Activated T-helper 2 cell treated with anti-CD3 and anti-CD28 coated beads, Interferon-gamma antibody, Interleukin-2, Interleukin-4, amounts not matched to agents 10 μg/mL and 5 μg/mL and 100 μg/mL, durations not matched to agents 14 hours and 24 hours and 36 hours (primary cell): Measurements from ENCODE around the gene DCC. TPM values are rescaled to one million over a fixed set of nuclear protein-coding genes. Genes with fewer than 3 reads are reported as not detected.

Experiments used
- DNase-seq: peaks from one replicate; pipeline ENCODE4 v3.0.0; 2021; ENCODE audit warnings: low spot score
- H3K27ac Mint-ChIP-seq: one replicate; pipeline ENCODE4 v1.8.0; 2021; ENCODE audit warnings: mixed read lengths
- H3K27me3 Mint-ChIP-seq: one replicate; pipeline ENCODE4 v1.8.0; 2021; ENCODE audit warnings: low read depth, mixed read lengths
- H3K36me3 Mint-ChIP-seq: one replicate; pipeline ENCODE4 v1.8.0; 2021; ENCODE audit warnings: low read depth, mixed read lengths
- H3K4me1 Mint-ChIP-seq: one replicate; pipeline ENCODE4 v1.8.0; 2021; ENCODE audit warnings: low read depth, mixed read lengths
- H3K4me3 Mint-ChIP-seq: one replicate; pipeline ENCODE4 v1.8.0; 2021; ENCODE audit warnings: low read depth, mild to moderate bottlenecking, moderate library complexity, mixed read lengths
- H3K9me3 Mint-ChIP-seq: one replicate; pipeline ENCODE4 v1.8.0; 2021; ENCODE audit warnings: mixed read lengths
- intact Hi-C: fragments of 100-400 bp; cut with micrococcal nuclease; formaldehyde crosslinking; loops from one replicate; pipeline ENCODE4 v1.15.1; 2023
- total RNA-seq: library from RNA; stranded (reverse); gene quantifications from 2 replicates; pipeline ENCODE4 v1.2.3, GENCODE V29; 2022

The DCC gene
- total RNA-seq, 1 donor from 2014 or later = not detected

DNA sequence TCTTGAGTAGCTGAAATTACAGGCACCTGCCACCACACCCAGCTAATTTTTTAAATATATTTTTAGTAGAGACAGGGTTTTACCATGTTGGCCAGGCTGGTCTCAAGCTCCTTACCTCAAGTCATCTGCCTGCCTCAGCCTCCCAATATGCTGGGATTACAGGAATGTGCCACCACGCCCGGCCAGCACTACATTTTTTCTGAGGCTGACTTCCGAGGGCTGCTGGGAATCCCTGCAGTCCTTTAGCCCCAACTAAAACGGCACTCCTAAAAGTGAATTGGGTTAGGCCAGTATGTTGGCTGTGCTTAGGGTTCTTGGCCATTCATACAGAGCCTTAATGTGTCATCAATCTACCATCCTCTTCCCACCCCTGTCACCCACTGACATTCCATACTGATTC lies 375.4 kb downstream of the DCC start:
- DNase-seq = no peak
- Mint-ChIP-seq H3K27ac (no peak overlapping the region), H3K4me3 (no peak overlapping the region), H3K36me3 (no peaks in the 10 kb centered on the region), H3K27me3 (no peaks in the 10 kb centered on the region), H3K9me3 (peaks cover 8% of the 10 kb centered on the region), H3K4me1 (no peaks in the 10 kb centered on the region)
- intact Hi-C loops = no loop called here

DNA sequence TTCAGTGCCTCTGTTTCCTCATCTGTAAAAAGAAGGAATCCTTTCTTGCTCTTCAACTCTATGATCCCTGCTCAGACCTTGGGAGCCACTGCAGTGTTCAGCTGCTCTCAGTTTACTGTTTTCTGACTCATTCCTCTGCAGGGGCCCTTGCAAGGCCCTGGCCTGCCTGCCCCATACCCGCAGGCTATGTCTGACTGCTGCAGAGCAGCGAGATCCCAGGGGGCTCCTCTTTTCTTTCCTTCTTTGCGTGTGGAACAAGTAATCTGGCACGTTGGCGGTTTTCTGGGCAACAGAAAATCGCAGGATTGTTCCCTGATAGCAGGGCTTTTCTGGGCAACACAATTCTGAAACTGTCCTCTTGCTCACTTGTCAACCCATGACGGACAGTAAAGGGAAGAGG lies 376.0 kb downstream of the DCC start:
- intact Hi-C loops = no loop called here
- no peak overlapping the region for H3K4me3 Mint-ChIP-seq

DNA sequence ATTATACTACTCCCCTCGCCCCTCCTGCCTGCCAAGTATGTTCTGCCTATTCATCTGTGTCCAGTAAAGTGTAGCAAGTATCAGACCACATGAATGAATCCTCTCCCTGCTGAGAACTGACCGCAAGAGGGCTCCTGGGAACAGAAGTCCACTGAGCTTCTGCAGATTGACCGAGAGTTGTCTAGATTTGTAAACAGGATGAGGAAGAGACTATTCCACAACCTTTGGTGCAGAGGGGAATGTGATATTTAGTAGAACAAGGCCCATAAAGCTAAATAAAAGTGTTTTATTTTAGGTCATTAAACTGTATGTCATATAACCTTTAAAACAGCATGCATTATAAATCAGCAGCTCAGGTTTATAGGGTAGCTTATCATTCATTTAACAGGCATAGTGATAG lies 377.0 kb downstream of the DCC start:
- H3K27ac Mint-ChIP-seq = no peak overlapping the region
- intact Hi-C loops = no loop called here
- no peaks in the 10 kb centered on the region for H3K27me3 Mint-ChIP-seq
- H3K9me3 Mint-ChIP-seq = peaks cover 8% of the 10 kb centered on the region
- no peak overlapping the region for H3K4me3 Mint-ChIP-seq
- H3K4me1 Mint-ChIP-seq = no peaks in the 10 kb centered on the region
- no peak for DNase-seq
- H3K36me3 Mint-ChIP-seq = no peaks in the 10 kb centered on the region

More for the DNA sequence above, 376.0 kb downstream of the DCC start:
- no peak overlapping the region for H3K27ac Mint-ChIP-seq
- DNase-seq = no peak
- no peaks in the 10 kb centered on the region for H3K4me1 Mint-ChIP-seq
- H3K27me3 Mint-ChIP-seq = no peaks in the 10 kb centered on the region
- H3K36me3 Mint-ChIP-seq = no peaks in the 10 kb centered on the region
- peaks cover 8% of the 10 kb centered on the region for H3K9me3 Mint-ChIP-seq

DNA sequence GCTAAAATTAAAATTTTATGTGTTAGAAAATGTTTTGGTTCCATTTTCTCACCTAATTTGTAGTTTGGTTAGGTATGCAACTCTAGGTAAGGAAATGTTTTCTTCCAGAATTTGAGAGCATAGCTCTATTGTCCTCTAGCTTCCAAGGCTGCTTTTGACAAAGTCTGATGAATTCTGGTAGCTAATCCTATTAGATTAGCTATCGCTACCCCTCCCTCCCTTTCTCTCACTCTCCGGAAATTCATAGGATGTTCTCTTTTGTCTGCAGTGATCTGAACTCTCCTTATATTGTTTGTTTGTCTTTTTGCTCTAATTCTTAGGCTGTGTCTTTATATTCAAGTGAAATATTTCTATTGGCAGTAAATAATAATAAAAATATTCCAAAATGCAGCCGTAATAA lies 382.9 kb downstream of the DCC start:
- Mint-ChIP-seq H3K36me3 (no peaks in the 10 kb centered on the region), H3K4me3 (no peak overlapping the region), H3K4me1 (no peaks in the 10 kb centered on the region), H3K27me3 (no peaks in the 10 kb centered on the region), H3K9me3 (peaks cover 12% of the 10 kb centered on the region), H3K27ac (no peak overlapping the region)
- no peak for DNase-seq
- intact Hi-C loops = no loop called here

DNA sequence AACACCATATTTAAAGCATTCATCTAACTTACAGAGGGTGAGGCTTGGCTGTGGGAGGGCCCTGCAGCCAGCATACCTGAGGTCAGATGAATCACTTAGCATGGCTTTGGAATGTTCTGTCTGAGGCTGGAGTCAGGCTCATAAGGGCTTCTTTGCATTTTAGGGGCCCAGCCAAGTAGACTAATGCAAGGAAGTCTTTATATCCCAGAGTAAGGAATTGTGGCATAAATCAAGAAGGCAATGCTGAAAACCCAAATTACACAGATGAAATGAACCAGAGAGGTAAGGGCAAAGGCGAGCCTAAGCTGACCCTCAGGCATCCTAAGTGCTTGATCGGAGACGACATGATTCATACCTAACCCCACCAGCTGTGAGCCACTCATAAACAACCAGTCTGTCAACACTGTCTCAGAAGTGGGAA lies 383.6 kb downstream of the DCC start:
- Mint-ChIP-seq H3K9me3 (peaks cover 12% of the 10 kb centered on the region), H3K4me3 (no peak overlapping the region), H3K4me1 (no peaks in the 10 kb centered on the region), H3K36me3 (no peaks in the 10 kb centered on the region), H3K27ac (no peak overlapping the region), H3K27me3 (no peaks in the 10 kb centered on the region)
- intact Hi-C loops = no loop called here
- DNase-seq = no peak

DNA sequence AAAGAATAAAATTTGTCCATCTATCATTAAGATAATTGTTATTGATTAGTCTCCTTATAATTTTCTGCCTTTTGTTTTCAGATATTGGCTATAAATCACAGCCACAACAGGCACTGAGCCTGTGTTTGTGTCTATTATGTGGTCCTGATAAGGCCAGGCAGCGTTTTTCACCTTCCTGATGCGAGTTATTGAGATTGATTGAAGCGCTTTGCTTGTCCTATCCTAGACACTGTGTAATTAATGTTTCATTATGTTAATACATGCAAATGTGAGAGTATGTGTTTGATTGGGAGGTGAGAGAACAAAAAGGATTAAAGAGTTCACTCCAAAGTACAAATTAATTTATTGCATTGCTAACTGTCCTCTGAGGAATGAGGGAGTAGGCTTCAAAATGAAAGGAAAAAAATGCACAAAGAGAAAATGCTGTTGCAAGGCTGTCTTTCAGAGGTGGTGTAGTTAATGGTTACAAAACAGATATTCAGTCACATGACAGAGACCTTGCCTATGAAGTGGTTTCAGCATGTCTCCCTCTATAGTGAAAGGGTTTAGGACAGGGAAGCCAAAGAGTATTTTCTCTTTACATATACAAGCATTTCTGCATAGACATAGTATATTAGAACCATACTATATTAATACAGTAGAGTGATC lies 391.1 kb downstream of the DCC start:
- H3K9me3 Mint-ChIP-seq = peaks cover 8% of the 10 kb centered on the region
- H3K4me3 Mint-ChIP-seq = no peak overlapping the region
- H3K4me1 Mint-ChIP-seq = no peaks in the 10 kb centered on the region
- no peak for DNase-seq
- intact Hi-C loops = no loop called here
- no peaks in the 10 kb centered on the region for H3K36me3 Mint-ChIP-seq
- H3K27me3 Mint-ChIP-seq = no peaks in the 10 kb centered on the region
- no peak overlapping the region for H3K27ac Mint-ChIP-seq

DNA sequence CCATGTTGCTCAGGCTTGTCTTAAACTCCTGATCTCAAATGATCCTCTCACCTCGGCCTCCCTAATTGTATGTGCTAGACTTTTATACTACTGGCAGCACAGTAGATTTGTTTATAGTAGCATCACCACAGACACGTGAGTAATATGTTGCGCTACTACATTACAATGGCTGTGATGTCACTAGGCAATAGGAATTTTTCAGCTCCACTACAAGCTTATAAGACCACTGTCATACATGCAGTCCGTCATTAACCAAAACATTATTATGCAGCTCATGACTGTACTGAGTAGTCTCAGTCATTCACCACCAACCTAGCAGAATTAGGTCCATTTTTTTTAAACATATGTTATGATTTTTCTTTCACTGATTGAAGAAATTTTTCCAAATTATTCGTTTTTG lies 398.9 kb downstream of the DCC start:
- intact Hi-C loops = no loop called here
- no peak for DNase-seq
- Mint-ChIP-seq H3K9me3 (peaks cover 8% of the 10 kb centered on the region), H3K4me3 (no peak overlapping the region), H3K27ac (no peak overlapping the region), H3K4me1 (no peaks in the 10 kb centered on the region), H3K27me3 (no peaks in the 10 kb centered on the region), H3K36me3 (no peaks in the 10 kb centered on the region)

DNA sequence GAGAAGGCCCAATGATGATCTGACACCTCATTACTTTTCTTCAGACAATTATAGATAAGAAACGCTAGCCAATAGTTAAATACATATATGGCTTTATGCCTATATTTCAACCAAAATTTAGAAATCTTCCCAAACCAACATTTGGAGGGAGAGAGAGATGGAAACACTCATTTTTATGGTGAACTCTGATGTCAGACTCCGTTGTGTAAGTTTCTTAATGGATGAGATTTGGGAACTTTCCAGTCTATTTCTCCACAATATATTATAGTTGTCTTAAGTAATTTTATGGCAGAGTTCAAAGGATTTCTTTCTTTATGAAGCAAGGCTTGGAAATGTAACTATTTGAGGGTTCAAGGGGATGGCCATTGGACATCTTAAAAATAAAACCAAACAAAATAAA lies 407.0 kb downstream of the DCC start:
- intact Hi-C loops = no loop called here

DNA sequence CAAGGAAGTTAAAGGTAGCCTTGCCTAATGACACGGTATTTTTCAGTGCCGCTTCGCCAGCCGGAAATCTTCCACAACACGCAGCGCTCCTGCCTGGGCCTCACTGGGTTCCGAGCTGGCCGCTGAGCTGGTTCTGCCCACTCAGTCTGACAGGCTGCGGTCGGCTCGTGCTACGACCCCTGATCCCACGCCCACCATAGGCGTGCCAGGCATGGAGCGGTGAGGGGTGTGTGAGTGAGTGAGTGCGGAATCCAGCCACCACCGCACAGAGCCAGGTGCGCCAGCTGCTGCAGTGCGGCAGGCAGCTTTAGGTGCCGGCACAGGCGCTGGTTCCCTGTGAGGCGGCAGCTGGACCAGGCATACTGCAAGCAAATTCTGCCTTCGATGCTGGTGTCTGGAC lies 407.9 kb downstream of the DCC start:
- DNase-seq = no peak
- no peaks in the 10 kb centered on the region for H3K27me3 Mint-ChIP-seq
- no peak overlapping the region for H3K27ac Mint-ChIP-seq
- H3K9me3 Mint-ChIP-seq = no peaks in the 10 kb centered on the region
- H3K36me3 Mint-ChIP-seq = no peaks in the 10 kb centered on the region
- intact Hi-C loops = no loop called here
- no peaks in the 10 kb centered on the region for H3K4me1 Mint-ChIP-seq
- no peak overlapping the region for H3K4me3 Mint-ChIP-seq

More for the DNA sequence above, 407.0 kb downstream of the DCC start:
- Mint-ChIP-seq H3K27me3 (no peaks in the 10 kb centered on the region), H3K27ac (no peak overlapping the region), H3K9me3 (peaks cover 4% of the 10 kb centered on the region), H3K4me3 (no peak overlapping the region), H3K4me1 (no peaks in the 10 kb centered on the region), H3K36me3 (no peaks in the 10 kb centered on the region)
- no peak for DNase-seq

DNA sequence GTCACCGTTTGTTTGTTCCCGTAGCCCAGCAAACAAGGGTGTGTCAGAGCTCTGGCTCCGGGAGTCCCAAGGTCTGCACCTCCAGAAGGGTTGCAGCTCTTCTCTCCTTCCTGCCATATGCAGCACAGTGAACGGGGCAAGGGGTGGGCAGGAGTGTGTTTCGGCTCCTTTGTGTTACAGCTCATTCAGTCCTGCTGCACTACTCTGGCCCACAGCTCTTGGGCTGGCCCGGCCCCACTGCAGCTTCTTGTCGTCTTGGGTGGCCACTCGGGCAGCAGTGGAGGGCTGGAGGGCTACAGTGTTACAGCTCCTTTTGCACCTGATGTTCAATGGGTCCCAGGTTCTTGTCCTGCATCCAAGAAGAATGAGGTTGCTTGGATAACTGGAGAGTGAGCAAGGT lies 408.3 kb downstream of the DCC start:
- no peaks in the 10 kb centered on the region for H3K4me1 Mint-ChIP-seq
- no peaks in the 10 kb centered on the region for H3K27me3 Mint-ChIP-seq
- intact Hi-C loops = no loop called here
- H3K36me3 Mint-ChIP-seq = no peaks in the 10 kb centered on the region
- H3K27ac Mint-ChIP-seq = no peak overlapping the region
- H3K9me3 Mint-ChIP-seq = no peaks in the 10 kb centered on the region
- DNase-seq = no peak
- no peak overlapping the region for H3K4me3 Mint-ChIP-seq

DNA sequence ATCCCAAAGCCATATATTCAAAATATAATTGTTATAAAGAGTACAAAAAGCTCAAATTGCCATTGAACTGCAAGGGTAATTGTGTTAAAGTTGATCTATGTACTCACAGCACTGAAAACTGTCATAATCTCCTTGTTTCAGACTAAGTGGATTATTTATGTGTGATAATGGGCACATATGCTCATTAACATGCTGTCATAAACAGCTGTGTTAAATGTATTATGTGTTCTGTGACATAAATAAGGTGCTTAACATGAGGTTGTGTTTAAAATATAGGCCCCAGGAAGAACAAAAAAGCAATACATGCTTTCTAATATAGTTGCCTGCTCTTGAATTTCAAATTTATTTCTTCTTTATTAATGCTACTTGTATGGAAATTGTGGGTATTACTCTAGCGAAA lies 409.5 kb downstream of the DCC start:
- no peaks in the 10 kb centered on the region for H3K27me3 Mint-ChIP-seq
- H3K27ac Mint-ChIP-seq = no peak overlapping the region
- no peaks in the 10 kb centered on the region for H3K9me3 Mint-ChIP-seq
- intact Hi-C loops = no loop called here
- DNase-seq = no peak
- no peaks in the 10 kb centered on the region for H3K36me3 Mint-ChIP-seq
- H3K4me3 Mint-ChIP-seq = no peak overlapping the region
- no peaks in the 10 kb centered on the region for H3K4me1 Mint-ChIP-seq

DNA sequence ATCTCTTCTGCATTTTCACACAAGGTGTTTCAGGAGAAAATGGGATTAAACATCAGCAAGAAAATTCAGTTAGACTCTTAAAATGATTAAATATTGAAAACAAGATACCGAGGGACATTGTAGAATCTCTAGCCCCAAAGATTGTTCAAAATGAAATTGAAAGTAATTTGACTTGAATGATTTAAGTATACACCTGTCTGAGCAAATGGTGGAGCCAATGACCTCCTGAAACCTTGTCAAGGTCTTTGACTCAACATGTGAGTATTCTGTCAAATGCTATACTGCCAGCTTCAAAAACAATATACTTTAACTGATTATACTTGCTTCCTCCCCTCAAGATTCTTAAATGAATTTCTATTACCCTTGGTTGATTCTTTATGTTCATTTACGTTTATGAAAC lies 411.0 kb downstream of the DCC start:
- Mint-ChIP-seq H3K27ac (no peak overlapping the region), H3K4me1 (no peaks in the 10 kb centered on the region), H3K4me3 (no peak overlapping the region), H3K9me3 (no peaks in the 10 kb centered on the region), H3K36me3 (no peaks in the 10 kb centered on the region), H3K27me3 (no peaks in the 10 kb centered on the region)
- intact Hi-C loops = no loop called here
- no peak for DNase-seq

DNA sequence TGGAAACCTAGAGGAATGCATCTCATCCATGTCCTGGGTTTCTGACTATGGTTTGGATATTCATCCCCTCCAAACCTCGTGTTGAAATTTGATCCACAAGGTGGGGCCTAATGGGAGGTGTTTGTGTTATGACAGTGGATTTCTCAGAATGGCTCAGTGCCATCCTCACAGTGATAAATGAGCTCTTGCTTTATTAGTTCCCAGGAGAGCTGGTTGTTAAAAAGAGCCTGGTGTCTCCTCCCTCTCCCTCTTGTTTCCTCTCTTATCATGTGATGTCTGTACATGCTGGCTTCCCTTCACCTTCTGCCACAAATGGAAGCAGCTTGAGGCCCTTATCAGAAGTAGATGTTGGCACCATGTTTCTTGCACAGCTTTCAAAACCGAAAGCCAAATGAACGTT lies 424.3 kb downstream of the DCC start:
- intact Hi-C loops = no loop called here
- Mint-ChIP-seq H3K4me3 (no peak overlapping the region), H3K27me3 (no peaks in the 10 kb centered on the region), H3K4me1 (no peaks in the 10 kb centered on the region), H3K9me3 (peaks cover 15% of the 10 kb centered on the region), H3K36me3 (no peaks in the 10 kb centered on the region), H3K27ac (no peak overlapping the region)
- no peak for DNase-seq

DNA sequence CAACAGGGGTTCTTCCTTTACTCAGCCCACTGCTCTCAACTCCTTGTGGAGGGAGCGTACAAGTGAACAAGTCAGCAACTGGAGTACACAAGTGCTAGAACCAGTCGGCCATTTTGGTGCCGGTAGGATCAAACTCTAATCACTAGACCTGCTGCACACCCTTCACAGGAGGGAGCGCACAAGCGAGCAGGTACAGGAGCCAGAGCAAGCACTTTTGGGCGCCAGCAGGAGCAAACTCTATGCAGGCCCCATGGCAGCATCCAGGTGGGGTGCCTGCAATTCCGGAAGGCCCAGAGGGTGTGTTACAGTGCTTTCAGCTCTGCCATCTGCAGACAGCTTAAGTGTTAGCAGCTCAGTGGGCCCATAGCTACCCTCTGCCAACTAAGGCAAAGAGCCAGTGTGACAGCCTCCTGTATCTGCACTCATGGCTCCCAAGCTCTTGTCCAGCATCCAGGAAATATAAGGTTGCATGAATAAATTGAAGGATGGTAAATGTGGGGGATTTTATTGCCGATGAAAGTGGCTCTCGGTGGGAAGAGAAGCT lies 426.1 kb downstream of the DCC start:
- no peak for DNase-seq
- Mint-ChIP-seq H3K36me3 (no peaks in the 10 kb centered on the region), H3K4me1 (no peaks in the 10 kb centered on the region), H3K4me3 (no peak overlapping the region), H3K27me3 (no peaks in the 10 kb centered on the region), H3K27ac (no peak overlapping the region), H3K9me3 (peaks cover 20% of the 10 kb centered on the region)
- intact Hi-C loops = no loop called here
